NCI-H2107 (cell line): ENCODE measurements around the gene BTBD10.
A peak's percentile ranks its signal among the peaks of the same experiment; 100 is the strongest.

Experiments used
- DNase-seq: peaks from one replicate; lab custom pipeline; 2025; lab: John Stamatoyannopoulos, UW

BTBD10 gene

DNA sequence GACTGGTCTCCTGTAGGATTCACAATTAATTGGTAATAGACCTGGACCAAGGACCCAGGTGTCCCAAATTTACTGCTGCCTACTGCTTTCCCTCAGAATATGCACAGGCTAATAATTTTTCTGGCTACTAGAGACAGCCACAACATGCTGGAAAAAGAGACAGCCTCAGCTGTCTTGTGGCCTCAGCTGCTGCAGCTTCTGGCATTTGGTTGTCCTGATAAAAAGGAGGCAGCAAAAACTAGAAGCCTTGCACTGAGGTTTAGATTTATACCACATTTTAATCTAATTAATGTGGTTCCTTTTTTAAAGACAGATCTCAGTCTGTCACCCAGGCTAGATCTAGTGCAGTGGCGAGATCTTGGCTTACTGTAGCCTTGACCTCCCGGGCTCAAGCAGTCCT, 89.8 kb downstream of the BTBD10 start:
- DNase-seq: no peak

DNA sequence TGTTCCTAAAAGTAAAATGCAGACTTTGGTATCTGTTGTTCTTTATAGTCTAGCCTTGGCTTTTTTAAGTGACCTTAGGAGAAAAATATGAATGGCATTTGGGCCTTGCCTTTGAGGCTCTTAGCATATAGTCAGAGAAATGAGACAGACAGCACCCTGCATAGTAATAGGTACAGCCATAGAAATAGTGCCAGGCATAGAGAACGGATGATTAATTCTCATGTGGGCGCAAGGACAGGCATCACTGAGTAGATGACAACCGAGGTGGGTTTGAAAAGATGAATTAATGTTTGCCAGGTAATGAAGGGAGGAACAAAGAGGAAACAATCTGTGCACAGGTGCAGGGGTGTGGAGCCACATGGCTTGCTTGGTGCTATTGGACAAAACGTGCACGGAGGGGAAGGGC, 95.0 kb downstream of the BTBD10 start:
- no peak for DNase-seq

DNA sequence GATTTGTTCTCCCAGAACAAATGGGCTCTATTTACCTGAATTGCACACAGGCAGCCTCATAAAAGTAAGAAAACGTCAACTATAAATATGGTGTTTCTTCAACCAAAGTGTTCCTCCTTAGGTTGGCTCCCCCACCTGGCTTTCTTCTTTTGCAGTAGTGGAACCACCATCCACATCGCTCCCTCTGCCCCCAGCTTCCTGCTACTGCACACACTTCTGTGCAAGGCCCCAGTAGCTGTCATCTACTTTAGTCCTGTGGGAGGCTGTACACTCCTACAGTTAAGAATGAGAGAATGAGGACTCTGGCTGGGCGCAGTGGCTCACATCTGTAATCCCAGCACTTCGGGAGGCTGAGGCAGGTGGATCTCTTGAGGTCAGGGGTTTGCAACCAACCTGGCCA, 95.9 kb downstream of the BTBD10 start:
- no peak for DNase-seq

DNA sequence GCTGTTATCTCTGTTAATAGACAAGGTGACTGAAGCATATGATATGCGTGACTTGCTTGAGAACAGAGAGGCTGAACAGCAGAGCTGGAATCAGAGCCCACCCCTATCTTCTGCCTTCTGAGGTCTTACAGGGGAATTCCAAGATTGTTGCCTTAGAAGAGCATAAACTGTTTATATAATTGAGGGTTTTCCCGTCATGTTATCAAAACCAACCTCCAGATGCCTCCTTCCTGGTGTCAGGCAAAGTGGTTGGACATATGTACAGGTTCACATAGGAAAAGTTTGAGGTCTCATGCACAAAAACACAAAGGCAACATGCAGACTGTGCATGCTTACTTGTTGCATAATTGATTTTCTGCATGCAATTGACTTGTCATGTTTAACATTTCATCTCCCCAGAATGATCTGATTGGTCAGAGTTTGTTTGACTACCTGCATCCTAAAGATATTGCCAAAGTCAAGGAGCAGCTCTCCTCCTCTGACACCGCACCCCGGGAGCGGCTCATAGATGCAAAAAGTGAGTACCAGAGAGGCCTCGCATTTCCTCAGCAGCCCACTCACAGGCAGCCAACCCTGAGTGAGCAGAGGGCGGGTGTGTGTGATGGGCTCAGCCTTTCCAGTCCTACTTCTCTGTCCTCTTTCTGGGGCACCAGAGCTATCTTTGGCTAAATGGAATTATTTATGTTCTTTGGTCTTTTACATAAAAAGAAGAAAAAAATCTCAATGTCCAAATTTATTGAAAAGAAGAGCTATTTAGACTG, 96.6 kb downstream of the BTBD10 start:
- DNase-seq: no peak

DNA sequence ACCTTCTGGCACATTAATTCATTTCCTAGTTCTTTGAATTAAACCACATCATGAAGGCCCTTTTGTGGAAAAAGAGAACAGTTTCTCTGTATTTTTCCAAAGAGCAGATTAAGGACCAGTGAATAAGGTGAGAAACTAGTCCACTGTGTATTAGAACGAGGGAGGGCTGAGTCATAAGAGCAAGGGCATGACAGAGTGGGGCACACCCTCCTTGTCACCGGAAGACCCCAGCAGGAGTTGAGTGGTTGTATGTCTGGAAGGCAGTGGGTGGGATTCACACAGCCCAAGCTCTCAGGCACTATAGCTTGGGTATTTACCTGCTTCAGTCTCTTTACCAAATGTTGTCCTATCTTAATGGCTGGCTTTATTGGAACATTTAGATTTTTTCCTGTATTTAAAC, 98.6 kb downstream of the BTBD10 start:
- DNase-seq: no peak

DNA sequence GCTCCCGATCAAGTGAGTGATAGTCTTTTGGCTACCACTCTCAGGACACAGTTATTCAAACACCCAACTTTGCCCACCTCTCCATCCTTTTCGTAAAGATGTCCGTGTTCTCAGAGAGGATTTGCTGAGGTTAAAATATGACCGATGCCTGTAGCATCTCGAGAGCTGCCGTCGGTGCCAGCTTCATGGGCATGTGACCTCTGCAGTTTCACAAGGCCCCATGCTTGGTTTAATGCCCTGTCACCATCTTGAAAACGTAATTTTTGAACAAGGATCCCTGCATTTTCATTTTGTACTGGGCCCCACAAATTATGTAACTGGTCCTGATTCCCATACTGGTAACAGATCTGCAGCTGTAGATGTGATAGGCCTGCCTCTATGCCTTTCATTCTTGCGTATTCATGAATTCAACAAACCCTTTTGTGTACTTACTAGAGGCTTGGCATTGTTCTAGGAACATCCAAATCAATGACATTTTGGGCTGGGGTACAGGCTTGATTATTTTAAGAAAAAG, 100.4 kb downstream of the BTBD10 start:
- no peak for DNase-seq

DNA sequence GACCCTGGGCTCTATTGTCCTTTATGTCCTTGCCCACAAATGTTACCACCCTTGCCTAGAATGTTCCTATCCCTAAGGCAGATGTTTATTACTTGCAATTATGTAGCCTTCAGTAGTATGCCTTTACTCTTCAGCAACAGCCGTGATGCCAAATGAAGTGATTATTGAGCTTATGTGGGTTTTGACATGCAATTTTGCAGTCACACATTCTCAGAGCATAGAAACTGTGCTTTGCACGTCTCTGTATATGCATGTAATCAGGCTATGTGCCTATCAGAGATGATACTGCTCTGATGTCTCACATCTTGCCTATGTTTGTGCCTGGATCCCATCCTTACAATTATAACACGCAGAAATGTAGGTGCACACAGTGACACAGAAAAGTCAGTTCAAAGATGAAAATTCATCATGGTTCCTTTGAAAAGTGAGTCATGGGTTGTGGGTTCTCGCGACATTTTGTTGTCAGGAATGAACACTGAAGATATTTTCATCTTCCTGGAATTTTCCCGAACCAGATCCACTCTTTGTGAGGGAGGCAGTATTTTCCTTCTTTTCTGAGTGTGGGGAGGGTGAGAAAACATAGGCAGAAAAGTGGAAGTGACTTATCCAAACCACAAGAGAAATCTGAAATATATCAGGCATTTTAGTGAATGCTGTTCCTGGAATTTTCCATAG, 104.3 kb downstream of the BTBD10 start:
- no peak for DNase-seq

DNA sequence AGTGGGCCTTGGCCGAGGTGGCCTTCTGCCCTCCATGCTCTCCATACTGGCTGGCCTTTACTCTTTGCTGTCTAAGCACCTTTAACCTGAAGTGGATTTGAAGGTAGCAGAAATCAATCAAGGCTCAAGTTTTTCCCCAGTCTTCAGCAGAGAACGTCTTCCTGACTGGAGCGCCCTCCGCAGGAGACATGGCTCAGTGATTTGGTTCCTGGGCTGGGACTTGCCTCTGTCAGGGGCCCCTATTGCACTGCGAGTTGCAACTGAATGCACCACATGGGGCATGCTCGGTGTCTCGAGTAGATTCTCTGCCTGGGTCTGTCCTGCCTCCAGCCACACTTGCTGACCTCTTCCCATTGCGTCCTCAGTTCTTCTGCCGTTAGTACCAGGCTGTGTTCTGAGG, 105.8 kb downstream of the BTBD10 start:
- no peak for DNase-seq

DNA sequence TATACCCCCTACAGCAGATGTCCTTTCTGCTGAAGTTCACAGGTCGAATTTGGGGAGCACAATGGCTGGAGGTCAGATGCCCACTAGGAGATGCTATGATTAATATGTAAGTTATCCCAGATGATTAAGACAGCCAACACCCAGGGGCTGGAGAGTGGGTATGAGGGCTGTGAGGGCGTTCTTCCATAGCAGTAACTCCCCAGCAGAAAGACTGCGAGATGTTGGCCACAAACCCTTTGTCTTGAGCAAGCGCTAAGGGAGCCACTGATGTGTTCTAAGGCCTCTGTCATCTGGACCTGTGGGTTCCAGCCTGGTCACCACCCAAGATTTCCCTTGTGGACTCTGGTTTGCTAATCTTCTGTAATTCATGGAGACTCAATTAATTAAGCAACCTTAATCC, 107.8 kb downstream of the BTBD10 start:
- no peak for DNase-seq

DNA sequence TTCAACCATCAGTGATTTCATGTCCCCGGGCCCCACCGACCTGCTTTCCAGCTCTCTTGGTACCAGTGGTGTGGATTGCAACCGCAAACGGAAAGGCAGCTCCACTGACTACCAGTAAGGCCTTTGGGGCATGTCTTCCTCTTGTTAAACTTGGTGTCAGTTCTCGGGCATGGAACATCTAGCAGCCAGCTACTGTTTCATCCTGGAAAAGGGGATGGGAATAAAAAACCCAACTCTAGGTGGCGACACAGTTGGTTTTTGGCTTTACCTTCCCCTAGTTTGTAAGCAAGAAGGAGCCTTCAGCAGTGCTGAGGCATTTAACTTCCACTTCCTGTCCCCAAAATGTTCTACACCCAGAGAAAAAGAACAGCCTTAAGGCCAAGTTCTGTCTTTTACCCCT, 108.7 kb downstream of the BTBD10 start:
- no peak for DNase-seq

DNA sequence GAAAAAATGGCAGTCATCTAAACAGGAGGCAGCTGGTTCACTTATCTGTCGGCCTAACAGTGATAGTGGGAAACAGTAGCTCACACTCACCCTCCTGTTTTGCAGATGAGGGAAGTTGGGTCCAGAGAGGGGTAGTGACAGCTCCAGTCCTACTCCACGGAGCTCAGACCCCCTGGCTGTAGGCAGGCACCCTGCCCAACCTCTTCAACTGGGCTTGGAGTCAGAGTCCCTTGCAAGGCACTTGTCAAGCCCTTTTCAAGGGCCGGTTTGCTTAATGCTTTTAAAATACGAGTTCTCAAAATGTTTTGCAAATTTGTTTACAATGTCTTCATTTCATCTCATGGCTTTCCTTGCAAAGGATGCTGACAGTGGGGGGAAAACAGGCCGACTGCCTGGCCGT, 110.3 kb downstream of the BTBD10 start:
- no peak for DNase-seq

DNA sequence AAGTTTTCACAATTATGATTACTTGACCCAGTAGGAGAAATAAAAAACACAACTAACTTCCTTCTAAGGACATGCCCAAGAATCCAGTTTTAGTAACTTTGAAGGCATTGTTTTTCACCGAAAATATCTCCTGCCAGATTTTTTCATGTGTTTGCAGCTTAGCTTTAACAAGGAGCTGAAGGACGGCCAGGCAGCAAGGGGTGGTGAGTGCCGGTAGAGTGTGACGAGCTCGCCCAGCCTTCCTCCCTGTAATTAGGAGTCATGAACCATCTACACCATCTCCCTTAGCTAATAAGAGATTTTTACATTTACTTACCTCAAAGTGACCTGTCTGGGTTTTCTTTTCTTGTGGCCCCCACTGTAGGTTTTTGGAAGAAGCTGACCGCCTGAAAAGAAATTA, 113.4 kb downstream of the BTBD10 start:
- DNase-seq: no peak

DNA sequence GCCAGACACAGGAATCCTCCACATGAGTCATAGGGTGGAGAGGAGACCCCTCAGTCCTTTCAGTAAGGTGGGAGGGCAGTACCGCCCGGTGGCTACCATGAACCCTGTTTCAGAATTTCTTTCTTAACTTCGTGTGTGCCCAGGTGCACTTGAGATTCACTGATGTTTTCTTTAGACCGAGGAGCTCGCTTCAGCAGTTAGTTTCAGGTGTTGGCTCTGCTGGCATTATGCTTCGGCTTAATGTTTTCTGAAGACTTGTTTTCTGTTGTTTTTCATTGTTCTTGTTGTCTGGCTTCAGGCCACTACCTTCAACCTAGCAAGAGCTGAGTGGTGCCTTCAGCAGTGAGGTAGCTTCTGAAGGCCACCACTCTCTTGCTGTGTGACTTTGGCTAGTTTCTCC, 114.0 kb downstream of the BTBD10 start:
- no peak for DNase-seq

DNA sequence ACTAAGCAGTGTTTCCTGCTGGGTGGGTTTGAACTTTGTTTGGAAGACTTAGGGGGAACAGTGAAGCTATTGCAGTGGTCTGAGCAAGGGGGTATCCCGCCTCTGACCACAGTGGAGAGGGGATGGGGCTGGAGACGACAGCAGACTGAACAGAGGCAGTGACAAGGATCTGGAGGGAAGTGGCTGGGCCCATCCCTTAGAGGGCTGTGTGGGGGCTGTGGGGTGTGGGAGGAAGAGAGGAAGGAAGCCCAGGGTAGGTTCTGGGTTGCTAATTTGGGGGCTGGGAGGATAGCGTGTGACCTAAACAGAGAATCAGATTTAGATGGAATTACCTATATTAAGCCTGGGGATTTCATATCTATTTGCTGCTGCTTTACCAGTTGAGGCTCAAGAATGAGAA, 114.7 kb downstream of the BTBD10 start:
- no peak for DNase-seq

DNA sequence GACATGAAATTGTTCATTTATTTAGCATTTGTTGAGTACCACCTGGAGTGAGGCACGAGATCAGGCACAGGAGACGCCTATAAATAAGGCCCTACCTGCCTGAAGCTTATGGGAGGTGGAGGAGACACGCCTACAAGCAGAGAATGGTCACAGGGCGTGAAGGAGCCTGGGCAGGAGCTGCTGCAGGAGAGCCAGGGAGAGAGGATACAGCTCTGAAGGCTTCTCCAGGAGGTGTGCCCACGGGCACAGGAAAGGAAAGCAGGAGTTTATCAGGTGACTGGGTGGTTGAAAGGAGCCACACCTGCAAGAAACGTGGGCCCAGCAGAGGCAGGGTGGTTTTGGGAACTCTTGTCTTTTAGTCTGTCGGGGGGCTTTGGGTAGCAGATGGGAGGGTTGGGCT, 115.1 kb downstream of the BTBD10 start:
- DNase-seq: no peak

DNA sequence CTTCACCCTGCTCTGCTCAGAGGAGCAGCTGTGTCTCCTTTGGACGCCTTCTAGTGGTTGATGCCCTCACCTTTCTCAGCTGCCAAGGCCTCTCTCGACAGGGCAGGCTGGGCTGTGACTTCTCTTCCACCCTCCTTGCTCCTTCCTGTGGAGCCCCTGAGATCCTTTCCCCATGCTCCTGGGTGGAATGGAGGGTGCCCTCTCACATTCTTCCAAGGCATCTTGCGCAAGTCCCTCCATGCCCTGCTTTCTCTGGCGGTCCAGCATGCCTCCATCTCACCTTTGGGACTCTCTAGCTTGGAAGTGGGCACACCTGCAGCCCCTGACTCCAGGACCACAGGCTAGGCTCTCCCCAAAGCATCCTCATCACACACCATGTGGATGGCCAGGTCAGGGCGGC, 116.6 kb downstream of the BTBD10 start:
- no peak for DNase-seq

DNA sequence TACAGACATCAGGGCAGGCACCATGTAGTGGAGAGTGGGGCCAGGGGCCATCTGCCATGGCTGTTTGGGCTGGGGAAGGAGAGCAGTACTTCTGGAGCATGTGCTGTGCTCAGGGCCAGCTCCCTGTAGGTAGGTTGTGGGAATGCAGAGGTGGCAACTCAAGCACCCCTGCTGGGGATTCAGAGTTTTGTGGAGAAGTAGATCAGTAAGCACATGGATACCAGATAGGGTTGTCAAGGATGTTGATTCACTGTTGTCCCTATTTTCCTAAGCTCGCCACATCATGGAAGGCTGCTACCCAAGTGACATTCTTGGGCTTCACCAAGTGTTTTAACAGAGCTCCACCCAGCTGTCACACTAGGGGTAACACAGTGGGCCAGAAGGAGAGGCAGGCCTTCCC, 118.2 kb downstream of the BTBD10 start:
- DNase-seq: no peak

DNA sequence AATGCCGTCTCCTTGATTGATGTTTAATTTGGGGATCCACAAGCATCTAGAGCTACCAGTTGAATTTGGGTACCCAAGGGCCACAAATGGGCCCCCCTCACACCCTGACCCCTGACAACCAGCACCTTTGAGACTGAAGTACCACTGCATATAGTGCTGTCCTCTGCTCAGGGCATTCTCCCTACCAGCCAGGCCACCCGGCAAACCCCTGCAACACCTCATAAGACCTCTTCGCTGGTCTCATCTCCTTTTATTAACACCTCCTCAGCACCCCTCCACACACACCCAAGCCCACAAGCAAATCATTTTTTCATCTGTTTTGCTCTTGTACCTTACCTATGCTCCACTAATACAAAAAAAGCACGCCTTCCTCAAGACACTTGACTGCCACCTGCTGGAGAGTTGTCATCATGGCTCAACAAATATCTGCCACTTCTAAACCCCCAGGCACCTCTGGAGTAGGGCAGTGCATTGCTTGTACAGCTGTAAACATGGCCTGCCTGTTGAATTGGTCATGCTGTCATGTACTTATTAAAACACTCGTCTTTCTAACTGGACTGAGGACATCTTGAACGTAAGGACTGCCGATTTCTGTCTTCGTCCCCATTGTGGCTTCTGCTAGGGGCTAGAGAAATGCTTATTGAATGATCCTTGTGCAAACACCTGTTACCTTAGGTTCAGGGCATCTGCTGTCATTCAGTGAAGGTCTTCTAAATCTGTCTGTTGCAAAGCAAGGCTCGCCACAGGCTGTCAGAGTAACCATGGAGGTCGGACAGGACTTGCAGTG, 118.9 kb downstream of the BTBD10 start:
- DNase-seq: peak; percentile 80

DNA sequence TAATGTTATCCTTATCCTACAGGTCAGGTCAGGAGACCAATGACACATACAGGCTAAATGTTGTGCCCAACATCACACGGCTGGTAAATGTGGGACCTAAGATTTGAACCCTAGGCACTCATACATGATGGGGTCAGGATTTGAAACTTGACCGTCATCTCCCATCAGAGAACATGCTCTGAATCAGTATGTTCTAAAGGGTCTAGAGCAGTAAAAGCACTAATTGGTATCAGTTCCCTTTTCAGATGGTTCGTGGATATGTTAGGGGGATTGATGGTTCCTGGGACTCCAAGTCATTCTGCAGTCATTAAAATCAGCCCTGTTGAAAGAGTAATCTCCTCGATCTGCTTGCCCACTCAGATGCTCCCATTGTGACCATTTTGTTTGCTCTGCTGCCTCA, 120.0 kb downstream of the BTBD10 start:
- DNase-seq: no peak

DNA sequence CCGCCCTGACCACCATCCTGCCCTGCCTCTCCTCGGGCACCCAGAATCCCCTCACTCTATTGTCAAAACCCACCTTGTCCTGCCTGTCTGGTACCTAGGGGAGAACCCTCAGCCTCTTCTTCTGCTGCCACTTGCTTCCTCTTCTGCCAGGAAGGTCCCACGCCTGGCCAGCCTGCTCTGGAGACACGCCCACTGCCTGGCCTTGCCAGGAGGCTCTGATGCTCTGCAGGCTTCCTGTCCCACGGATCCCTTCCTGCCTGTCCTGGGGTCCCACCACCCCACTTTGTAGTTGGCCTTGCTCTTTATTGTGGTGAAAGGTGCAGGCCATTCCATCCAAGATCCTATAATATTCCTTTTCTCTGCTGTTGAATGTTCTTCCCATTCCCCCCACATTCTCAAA, 122.0 kb downstream of the BTBD10 start:
- no peak for DNase-seq

DNA sequence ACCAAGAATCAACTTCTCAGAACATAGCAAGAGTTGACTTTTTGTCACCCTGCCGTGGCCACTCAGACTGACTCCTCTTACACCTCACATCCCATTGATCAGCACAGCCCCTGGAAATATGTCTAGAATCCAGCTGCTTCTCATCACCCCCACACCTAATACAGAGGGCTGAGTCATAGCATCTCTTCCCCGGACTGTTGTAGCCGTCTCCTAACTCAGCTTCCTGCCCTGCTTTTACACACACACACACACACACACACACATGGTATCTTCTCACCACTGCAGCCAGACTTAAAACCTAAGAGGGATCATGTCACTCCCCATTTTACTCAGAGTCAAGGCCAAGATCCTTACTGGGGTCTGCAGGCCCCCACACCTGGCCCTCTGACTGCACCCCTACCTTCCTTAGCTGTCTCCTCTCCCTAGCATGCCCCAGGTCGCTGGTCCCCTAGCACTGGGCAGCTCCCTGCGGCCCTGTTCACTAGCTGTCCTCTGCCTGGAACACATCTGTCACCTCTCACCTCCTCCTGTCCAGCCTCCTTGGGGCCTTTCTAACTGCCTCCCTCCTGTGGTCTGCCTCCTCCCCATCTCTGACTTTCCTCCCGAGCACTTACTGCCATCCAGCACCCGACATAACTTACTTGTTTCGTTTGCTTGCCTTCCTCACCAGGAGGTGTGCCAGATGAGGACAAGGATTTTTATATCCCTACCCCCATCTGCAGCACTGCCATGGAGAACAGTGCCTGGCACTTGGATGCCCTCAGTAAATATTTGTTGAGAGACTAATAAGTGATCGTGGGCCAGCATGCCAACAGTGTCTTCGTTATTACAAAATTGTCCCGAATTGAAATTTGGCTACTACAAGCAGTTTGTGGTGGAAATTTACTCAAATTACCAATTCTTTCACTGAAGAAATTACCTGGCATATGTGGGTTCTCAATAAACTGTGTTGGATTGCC, 123.5 kb downstream of the BTBD10 start:
- no peak for DNase-seq
